ENCODE results near the gene UQCR10.
"Not testable (repeated sequence)": the region's sequence is repeated elsewhere in the genome, so short reads cannot be mapped to it uniquely, and the experiment has no call there.

Gene UQCR10

DNA sequence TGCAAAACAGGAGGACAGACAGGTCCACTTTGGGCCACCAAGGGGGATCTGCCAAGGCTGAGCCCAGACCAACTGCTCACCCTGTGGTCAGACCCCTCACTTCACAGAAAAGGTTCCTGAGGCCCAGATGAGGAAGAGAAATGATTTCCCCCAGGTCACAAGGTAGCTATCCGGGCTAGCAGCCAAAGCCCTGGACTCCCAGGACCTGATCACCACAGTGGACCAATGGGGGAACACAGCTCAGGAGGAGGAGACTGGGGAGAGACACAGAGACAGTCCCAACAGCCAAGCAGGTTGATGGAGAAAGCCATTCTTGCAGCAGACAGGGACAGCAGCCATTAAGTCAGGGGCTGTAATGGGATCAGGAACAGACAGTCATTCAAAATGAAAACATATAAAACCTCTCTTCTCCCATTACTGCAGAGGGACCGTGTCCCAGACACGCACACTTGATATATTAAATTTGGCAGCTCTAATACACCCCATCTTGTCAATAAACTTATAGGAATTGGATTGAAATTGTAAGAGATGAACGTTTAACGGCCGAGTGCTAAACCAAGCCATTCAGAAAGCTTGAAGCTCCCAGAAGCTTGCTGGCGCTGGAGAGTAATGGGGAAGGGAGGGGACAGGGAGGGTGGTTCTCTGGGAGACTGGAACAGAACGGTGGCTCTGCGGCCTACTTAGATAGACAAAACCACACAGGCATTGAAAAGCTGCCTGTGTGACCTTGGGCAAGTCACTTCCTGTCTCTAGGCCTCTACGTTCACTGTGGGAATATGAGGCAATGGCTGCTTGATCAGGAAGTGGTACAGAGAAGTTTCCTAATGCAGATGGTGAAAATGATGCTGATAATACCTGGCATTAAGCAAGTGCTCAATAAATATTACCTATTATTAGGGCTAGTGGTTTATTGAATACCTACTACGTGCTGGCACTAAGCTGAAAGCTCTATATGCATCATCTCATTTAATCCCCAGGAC is 16.3 kb upstream of the UQCR10 start:
- Histone ChIP-seq H3K4me3 (ENCODE audit: low read length) (no peak overlapping the region), H3K27ac (ENCODE audit: low read depth, low read length) (no peak overlapping the region), H3K79me2 (ENCODE audit: control insufficient read depth, low read length) (no peaks in the 10 kb centered on the region), H3K36me3 (ENCODE audit: control insufficient read depth, low read length) (no peaks in the 10 kb centered on the region), H4K20me1 (ENCODE audit: control insufficient read depth, insufficient read depth, low read depth, low read length) (no peaks in the 10 kb centered on the region), H3K4me1 (ENCODE audit: control insufficient read depth, low read length) (no peaks in the 10 kb centered on the region), H3K9me3 (ENCODE audit: control insufficient read depth, insufficient read depth, low read length) (no peaks in the 10 kb centered on the region), H3K27me3 (ENCODE audit: control insufficient read depth, low read length) (no peaks in the 10 kb centered on the region), H3K9me2 (replicated peaks; ENCODE audit: control insufficient read depth, low read length) (no peaks in the 10 kb centered on the region), H3K4me2 (ENCODE audit: low read length) (no peak overlapping the region), H3F3A (ENCODE audit: control insufficient read depth, insufficient read depth) (no peaks in the 10 kb centered on the region)
- TF ChIP-seq, protein P1, sequence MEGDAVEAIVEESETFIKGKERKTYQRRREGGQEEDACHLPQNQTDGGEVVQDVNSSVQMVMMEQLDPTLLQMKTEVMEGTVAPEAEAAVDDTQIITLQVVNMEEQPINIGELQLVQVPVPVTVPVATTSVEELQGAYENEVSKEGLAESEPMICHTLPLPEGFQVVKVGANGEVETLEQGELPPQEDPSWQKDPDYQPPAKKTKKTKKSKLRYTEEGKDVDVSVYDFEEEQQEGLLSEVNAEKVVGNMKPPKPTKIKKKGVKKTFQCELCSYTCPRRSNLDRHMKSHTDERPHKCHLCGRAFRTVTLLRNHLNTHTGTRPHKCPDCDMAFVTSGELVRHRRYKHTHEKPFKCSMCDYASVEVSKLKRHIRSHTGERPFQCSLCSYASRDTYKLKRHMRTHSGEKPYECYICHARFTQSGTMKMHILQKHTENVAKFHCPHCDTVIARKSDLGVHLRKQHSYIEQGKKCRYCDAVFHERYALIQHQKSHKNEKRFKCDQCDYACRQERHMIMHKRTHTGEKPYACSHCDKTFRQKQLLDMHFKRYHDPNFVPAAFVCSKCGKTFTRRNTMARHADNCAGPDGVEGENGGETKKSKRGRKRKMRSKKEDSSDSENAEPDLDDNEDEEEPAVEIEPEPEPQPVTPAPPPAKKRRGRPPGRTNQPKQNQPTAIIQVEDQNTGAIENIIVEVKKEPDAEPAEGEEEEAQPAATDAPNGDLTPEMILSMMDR (IDR thresholded peaks at IDR 0.05; ENCODE audit: low read depth, low read length, poor library complexity, severe bottlenecking), result no peak
- no peak for TF ChIP-seq EZH2phosphoT487 (IDR thresholded peaks at IDR 0.05; ENCODE audit: borderline replicate concordance, low read length)

DNA sequence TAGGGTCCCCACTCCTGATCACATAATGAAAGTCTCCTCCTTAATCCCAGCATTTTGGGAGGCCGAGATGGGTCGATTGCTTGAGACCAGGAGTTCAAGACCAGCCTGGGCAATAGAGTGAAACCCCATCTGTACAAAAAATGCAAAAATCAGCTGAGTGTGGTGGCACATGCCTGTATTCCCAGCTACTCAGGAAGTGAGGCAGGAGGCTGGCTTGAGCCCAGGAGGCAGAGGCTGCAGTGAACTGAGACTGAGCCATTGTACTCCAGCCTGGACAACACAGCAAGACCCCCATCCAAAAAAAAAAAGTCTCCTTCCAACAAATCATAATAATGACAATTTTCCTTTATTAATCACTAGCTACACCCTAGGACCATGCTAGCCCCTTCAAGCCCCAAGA is 15.5 kb upstream of the UQCR10 start:
- H3K27me3 ChIP-seq (ENCODE audit: control insufficient read depth, low read length), result no peaks in the 10 kb centered on the region

DNA sequence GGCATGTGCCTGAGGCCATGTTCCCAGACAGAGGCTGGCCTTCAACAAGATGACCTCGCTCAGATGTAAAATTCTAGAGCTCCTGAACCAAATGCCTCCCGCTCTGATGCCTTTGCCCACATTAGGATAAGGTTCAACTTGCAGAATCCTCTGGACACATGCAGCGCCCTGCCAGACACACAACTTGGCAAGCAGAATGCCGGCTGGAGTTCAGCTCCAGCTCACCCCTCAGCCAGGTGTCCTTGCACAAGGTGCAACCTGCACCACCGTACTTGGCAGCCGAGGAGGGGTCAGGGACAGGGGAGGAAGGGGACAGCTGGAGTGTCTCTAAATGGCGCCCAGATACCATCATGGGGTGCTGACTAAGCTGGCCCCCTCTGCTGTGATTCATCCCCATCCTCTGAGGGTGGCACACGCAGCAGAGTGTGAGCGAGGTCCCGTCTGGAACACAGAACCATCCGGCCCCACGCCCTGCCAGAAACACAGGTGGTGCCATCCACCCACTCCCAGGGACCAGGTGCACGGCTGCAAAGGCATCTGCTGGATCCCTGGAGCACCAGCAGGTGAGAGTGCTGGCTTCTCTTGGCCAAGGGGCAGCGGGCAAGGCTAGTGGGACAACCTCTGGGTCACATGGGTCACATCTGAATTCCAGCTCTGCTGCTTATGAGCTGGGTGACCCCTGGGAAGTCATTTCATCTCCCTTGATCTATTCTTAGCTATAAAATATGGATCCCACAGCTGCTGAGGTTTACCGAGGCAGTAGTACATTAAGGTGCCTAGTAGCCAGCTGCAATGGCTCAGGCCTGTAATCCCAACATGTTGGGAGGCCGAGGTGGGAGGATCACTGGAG is 13.1 kb upstream of the UQCR10 start:
- Histone ChIP-seq H3K4me3 (ENCODE audit: low read length) (no peak overlapping the region), H3K9me2 (replicated peaks; ENCODE audit: control insufficient read depth, low read length) (no peaks in the 10 kb centered on the region), H3K9me3 (ENCODE audit: control insufficient read depth, insufficient read depth, low read length) (no peaks in the 10 kb centered on the region), H3K4me2 (ENCODE audit: low read length) (no peak overlapping the region), H3K27me3 (ENCODE audit: control insufficient read depth, low read length) (no peaks in the 10 kb centered on the region), H3K4me1 (ENCODE audit: control insufficient read depth, low read length) (no peaks in the 10 kb centered on the region), H3K79me2 (ENCODE audit: control insufficient read depth, low read length) (no peaks in the 10 kb centered on the region), H4K20me1 (ENCODE audit: control insufficient read depth, insufficient read depth, low read depth, low read length) (no peaks in the 10 kb centered on the region), H3K36me3 (ENCODE audit: control insufficient read depth, low read length) (no peaks in the 10 kb centered on the region), H3F3A (ENCODE audit: control insufficient read depth, insufficient read depth) (no peaks in the 10 kb centered on the region), H3K27ac (ENCODE audit: low read depth, low read length) (no peak overlapping the region)
- TF ChIP-seq EZH2phosphoT487 (IDR thresholded peaks at IDR 0.05; ENCODE audit: borderline replicate concordance, low read length), result no peak
- TF ChIP-seq, protein P1 (IDR thresholded peaks at IDR 0.05; ENCODE audit: low read depth, low read length, poor library complexity, severe bottlenecking), result no peak

More for the DNA sequence above, 15.5 kb upstream of the UQCR10 start:
- no peaks in the 10 kb centered on the region for H3F3A ChIP-seq (ENCODE audit: control insufficient read depth, insufficient read depth)
- no peaks in the 10 kb centered on the region for H3K36me3 ChIP-seq (ENCODE audit: control insufficient read depth, low read length)
- no peaks in the 10 kb centered on the region for H3K79me2 ChIP-seq (ENCODE audit: control insufficient read depth, low read length)
- no peaks in the 10 kb centered on the region for H3K4me1 ChIP-seq (ENCODE audit: control insufficient read depth, low read length)
- no peak overlapping the region for H3K27ac ChIP-seq (ENCODE audit: low read depth, low read length)
- no peaks in the 10 kb centered on the region for H3K9me2 ChIP-seq (replicated peaks; ENCODE audit: control insufficient read depth, low read length)
- no peak overlapping the region for H3K4me2 ChIP-seq (ENCODE audit: low read length)
- no peaks in the 10 kb centered on the region for H4K20me1 ChIP-seq (ENCODE audit: control insufficient read depth, insufficient read depth, low read depth, low read length)
- no peaks in the 10 kb centered on the region for H3K9me3 ChIP-seq (ENCODE audit: control insufficient read depth, insufficient read depth, low read length)
- TF ChIP-seq, protein P1 (IDR thresholded peaks at IDR 0.05; ENCODE audit: low read depth, low read length, poor library complexity, severe bottlenecking), result no peak
- TF ChIP-seq EZH2phosphoT487 (IDR thresholded peaks at IDR 0.05; ENCODE audit: borderline replicate concordance, low read length), result no peak
- H3K4me3 ChIP-seq (ENCODE audit: low read length), result no peak overlapping the region

DNA sequence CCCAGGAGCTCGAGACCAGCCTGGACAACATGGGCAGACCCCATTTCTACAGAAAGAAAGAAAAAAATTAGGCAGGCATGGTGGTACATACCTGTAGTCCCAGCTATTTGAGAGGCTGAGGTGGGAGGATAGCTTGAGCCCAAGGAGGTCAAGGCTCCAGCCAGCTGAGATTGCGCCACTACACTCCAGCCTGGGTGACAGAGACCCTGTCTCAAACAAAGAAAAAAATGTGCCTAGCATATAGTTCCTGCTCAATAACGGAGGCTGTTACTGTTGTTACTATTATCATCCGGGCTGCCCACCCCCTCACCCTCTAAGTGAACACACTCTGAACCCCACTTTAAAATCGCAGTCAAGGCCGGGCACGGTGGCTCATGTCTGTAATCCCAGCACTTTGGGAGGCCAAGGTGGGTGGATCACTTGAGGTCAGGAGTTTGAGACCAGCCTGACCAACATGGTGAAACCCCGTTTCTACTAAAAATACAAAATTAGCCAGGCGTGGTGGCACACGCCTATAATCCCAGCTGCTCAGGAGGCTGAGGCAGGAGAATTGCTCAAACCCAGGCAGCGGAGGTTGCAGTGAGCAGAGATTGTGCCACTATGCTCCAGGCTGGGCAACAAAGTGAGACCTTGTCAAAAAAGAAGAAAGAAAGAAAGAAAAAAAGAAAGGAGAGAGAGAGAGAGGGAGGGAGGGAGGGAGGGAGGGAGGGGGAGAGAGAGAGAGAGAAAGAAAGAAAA is 12.3 kb upstream of the UQCR10 start:
- H3K4me2 ChIP-seq (ENCODE audit: low read length); H3K9me2 ChIP-seq (replicated peaks; ENCODE audit: control insufficient read depth, low read length); H3K9me3 ChIP-seq (ENCODE audit: control insufficient read depth, insufficient read depth, low read length); H3K36me3 ChIP-seq (ENCODE audit: control insufficient read depth, low read length); H3F3A ChIP-seq (ENCODE audit: control insufficient read depth, insufficient read depth); H3K79me2 ChIP-seq (ENCODE audit: control insufficient read depth, low read length); H3K4me3 ChIP-seq (ENCODE audit: low read length); H3K27me3 ChIP-seq (ENCODE audit: control insufficient read depth, low read length); H3K4me1 ChIP-seq (ENCODE audit: control insufficient read depth, low read length); H3K27ac ChIP-seq (ENCODE audit: low read depth, low read length); H4K20me1 ChIP-seq (ENCODE audit: control insufficient read depth, insufficient read depth, low read depth, low read length): not testable (repeated sequence)
